Calu3 (cell line): Measurements from ENCODE around the gene RNF115. TPM values are rescaled to one million over a fixed set of nuclear protein-coding genes. Genes with fewer than 3 reads are reported as not detected.

Experiments
- BruUV-seq: library from RNA; stranded (reverse); fragments of 400-500 nt; replicated peaks from 2 replicates; lab custom pipeline; 2021; lab: Mats Ljungman, UMichigan
- CTCF ChIA-PET: fragments of 300-600 bp; sonication (Branson Sonifier 250); formaldehyde crosslinking; loops from one replicate; lab custom pipeline; 2022; ENCODE audit warnings: antibody characterized with exemption; lab: Charles Lee
- DNase-seq: peaks from one replicate; pipeline ENCODE4 v3.0.0; 2022
- H3K27ac Mint-ChIP-seq: one replicate; pipeline ENCODE4 v1.8.0; 2022; ENCODE audit warnings: mixed read lengths; ENCODE audit not compliant: unreplicated experiment
- H3K27me3 Mint-ChIP-seq: one replicate; pipeline ENCODE4 v1.8.0; 2022; ENCODE audit warnings: mixed read lengths; ENCODE audit not compliant: unreplicated experiment
- H3K36me3 Mint-ChIP-seq: one replicate; pipeline ENCODE4 v1.8.0; 2022; ENCODE audit warnings: mild to moderate bottlenecking, moderate library complexity, mixed read lengths; ENCODE audit not compliant: insufficient read depth, unreplicated experiment
- H3K4me1 Mint-ChIP-seq: one replicate; pipeline ENCODE4 v1.8.0; 2022; ENCODE audit warnings: mild to moderate bottlenecking, low read depth, mixed read lengths; ENCODE audit not compliant: unreplicated experiment
- H3K4me3 Mint-ChIP-seq: one replicate; pipeline ENCODE4 v1.8.0; 2022; ENCODE audit warnings: mild to moderate bottlenecking, low read depth, moderate library complexity, mixed read lengths; ENCODE audit not compliant: unreplicated experiment
- H3K9me3 Mint-ChIP-seq: one replicate; pipeline ENCODE4 v1.8.0; 2022; ENCODE audit warnings: low read depth, mixed read lengths; ENCODE audit not compliant: unreplicated experiment
- intact Hi-C: fragments of 100-400 bp; cut with micrococcal nuclease; formaldehyde crosslinking; loops from one replicate; pipeline ENCODE4 v1.10.0; 2022; ENCODE audit not compliant: unreplicated experiment
- total RNA-seq: library from RNA; stranded (reverse); gene quantifications from 2 replicates; pipeline ENCODE4 v1.2.3, GENCODE V29; 2022
- TF ChIP-seq, protein P1 (sequence below): fragments of 200-600 bp; IDR thresholded peaks from one replicate; pipeline ENCODE4 v1.8.0; 2022; ENCODE audit warnings: antibody characterized with exemption; ENCODE audit not compliant: unreplicated experiment

The RNF115 gene
- total RNA-seq, 1 experiment from 2014 or later = 9.5 TPM

- Mint-ChIP-seq H3K27me3 (no peaks in the 10 kb centered on the region), H3K4me1 (no peaks in the 10 kb centered on the region), H3K36me3 (no peaks in the 10 kb centered on the region), H3K9me3 (no peaks in the 10 kb centered on the region), H3K4me3 (no peak overlapping the region), H3K27ac (no peak overlapping the region)
- no peak for DNase-seq
- no TSS peak for BruUV-seq
- intact Hi-C loops = no loop called here
- CTCF ChIA-PET = no interaction called here
- TF ChIP-seq, protein P1, sequence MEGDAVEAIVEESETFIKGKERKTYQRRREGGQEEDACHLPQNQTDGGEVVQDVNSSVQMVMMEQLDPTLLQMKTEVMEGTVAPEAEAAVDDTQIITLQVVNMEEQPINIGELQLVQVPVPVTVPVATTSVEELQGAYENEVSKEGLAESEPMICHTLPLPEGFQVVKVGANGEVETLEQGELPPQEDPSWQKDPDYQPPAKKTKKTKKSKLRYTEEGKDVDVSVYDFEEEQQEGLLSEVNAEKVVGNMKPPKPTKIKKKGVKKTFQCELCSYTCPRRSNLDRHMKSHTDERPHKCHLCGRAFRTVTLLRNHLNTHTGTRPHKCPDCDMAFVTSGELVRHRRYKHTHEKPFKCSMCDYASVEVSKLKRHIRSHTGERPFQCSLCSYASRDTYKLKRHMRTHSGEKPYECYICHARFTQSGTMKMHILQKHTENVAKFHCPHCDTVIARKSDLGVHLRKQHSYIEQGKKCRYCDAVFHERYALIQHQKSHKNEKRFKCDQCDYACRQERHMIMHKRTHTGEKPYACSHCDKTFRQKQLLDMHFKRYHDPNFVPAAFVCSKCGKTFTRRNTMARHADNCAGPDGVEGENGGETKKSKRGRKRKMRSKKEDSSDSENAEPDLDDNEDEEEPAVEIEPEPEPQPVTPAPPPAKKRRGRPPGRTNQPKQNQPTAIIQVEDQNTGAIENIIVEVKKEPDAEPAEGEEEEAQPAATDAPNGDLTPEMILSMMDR = no peak
These were observed 127.3 kb downstream of the RNF115 start for GRCh38 chr1:145696630-145696960.

- intact Hi-C loops = no loop called here
- H3K9me3 Mint-ChIP-seq = no peaks in the 10 kb centered on the region
- CTCF ChIA-PET = no interaction called here
- no TSS peak for BruUV-seq
- H3K27ac Mint-ChIP-seq = no peak overlapping the region
- DNase-seq = no peak
- TF ChIP-seq, protein P1 = no peak
- no peak overlapping the region for H3K4me3 Mint-ChIP-seq
- peaks cover 3% of the 10 kb centered on the region for H3K4me1 Mint-ChIP-seq
- H3K36me3 Mint-ChIP-seq = no peaks in the 10 kb centered on the region
- H3K27me3 Mint-ChIP-seq = no peaks in the 10 kb centered on the region
These were observed 127.9 kb downstream of the RNF115 start for GRCh38 chr1:145695821-145696629.

GRCh38 chr1:145692785-145693443 lies 131.0 kb downstream of the RNF115 start:
- intact Hi-C loops = no loop called here
- H3K36me3 Mint-ChIP-seq = no peaks in the 10 kb centered on the region
- no peaks in the 10 kb centered on the region for H3K9me3 Mint-ChIP-seq
- H3K27ac Mint-ChIP-seq = no peak overlapping the region
- no peaks in the 10 kb centered on the region for H3K27me3 Mint-ChIP-seq
- no peak for DNase-seq
- CTCF ChIA-PET = interaction anchor here (0.7 kb wide), 3 partner anchors 18 to 152 kb away, joined by 3 to 6 read pairs (median 5); partner anchors contain the start of gene NUDT17
- peaks cover 17% of the 10 kb centered on the region for H3K4me1 Mint-ChIP-seq
- BruUV-seq = no TSS peak
- H3K4me3 Mint-ChIP-seq = no peak overlapping the region
- TF ChIP-seq, protein P1 = no peak

DNA sequence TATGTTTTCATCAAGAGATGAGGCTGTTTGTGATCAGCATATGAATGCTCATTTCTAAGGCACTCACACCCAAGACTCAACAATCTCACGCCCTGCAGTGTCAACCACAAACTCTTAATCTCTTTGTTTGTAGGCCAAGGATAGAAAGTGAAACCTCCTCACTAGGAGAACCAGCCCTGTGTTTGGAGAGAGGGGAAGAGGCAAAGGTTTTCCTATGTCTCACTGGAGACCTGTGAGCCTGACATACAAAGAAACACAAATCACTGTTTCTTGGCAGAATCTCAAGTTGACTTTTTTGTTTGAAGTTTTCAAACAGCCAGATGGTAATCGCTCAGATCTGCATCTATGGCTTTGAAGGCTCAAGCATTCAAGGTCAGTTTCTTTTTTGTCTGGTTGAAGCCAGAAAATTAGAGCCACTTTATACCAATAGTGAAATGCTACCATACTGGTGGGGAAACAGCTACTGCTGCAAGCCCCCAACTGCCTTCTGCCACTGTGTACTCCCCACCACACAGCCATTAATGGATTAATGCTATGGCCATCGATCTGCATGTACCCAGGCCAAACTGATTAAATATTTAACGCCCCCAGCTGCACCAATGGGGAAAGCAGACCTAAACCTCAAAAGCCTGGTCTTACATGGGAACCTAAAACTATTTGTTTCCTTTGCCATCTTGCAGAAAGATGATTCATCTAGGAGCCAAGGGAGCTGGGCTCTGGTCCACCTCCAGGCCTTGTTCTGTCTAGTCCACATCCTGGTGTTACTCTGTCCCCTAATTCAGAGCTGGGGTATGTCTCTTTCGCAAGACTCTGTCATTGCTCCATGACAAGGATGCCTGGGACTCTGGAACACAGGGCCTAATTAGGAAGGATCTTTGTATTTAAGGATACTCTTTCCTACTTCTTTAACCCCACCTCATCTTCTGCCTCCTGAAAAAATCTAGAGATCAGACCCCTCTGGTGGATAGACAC lies 133.0 kb downstream of the RNF115 start:
- peak overlapping the region; percentile 33 for H3K27ac Mint-ChIP-seq
- H3K4me1 Mint-ChIP-seq = peaks cover 17% of the 10 kb centered on the region

More for the DNA sequence above, 133.0 kb downstream of the RNF115 start:
- intact Hi-C loops = no loop called here
- TF ChIP-seq, protein P1 = no peak
- DNase-seq = peak; percentile 34
- no TSS peak for BruUV-seq
- Mint-ChIP-seq H3K9me3 (no peaks in the 10 kb centered on the region), H3K27me3 (no peaks in the 10 kb centered on the region), H3K36me3 (no peaks in the 10 kb centered on the region), H3K4me3 (no peak overlapping the region)
- CTCF ChIA-PET = interaction anchor here (0.7 kb wide), 1 partner anchor 10 kb away, joined by 5 read pairs; no protein-coding TSS in a partner anchor
